Stimulated activated CD8-positive, alpha-beta memory T cell treated with anti-CD3 and anti-CD28 coated beads, Interleukin-15, amount 100 ng/mL, for 4 hours (primary cell): ENCODE measurements around the gene CPT1A.

Experiments
- DNase-seq, 2 donors: peaks; one replicate each; pipeline ENCODE4 v3.0.0-alpha.2; 2020; ENCODE audit warnings: low read depth in 2 of 2

The CPT1A gene

DNA sequence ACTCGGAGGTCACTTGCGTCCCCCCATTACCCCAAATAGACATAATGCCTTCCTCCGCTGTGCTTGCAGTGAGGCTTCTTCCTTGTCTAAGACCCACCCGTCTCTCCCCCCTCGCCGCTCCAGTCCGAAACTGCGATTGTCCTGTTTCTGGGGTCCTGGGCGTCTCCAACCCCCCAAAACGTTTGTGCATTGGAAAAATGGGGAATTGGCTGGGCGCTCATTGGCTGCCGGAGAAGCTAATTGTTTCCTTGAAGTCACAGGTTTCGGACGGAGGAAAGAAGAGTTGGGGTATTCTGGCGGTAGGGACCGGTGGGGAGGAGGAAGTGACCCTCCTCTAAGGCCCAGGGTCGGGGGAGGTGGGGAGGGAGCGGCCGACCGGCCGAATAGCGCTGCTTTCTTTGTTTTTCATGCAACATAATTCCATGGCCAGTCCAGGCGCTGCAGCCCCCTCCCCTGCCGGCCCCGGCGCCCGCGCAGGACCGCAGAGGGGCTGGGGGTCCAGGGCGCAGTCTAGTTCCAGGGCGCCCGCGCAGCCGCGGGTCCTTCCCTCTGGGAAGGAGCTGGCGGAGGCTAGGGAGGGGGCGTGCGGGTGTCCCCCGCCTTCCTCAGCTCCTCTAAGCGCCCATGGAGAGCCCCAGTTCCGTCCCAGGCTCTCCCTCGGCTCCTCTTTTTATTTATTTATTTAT, 12.7 kb upstream of the CPT1A start:
- no peak for DNase-seq

DNA sequence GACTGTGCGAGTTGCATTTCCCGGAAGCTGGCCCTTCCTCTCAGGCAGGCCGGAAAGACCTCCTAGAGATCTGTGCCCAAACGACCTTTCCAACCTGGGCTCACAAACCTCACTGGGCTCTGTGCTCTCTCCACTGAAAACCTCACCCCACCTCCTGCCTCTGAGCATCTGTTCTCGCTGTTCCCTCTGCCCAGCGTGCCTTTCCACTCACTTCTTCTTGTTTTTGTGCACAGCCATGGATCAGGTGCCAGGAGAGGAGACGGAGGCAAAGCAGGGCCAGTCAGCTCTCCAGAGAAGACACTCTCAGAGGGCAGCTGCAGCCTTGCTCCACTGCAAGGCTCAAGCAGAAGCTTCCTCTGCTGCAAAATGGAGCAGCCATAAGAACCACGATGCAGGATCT, 10.9 kb upstream of the CPT1A start:
- DNase-seq = no peak

DNA sequence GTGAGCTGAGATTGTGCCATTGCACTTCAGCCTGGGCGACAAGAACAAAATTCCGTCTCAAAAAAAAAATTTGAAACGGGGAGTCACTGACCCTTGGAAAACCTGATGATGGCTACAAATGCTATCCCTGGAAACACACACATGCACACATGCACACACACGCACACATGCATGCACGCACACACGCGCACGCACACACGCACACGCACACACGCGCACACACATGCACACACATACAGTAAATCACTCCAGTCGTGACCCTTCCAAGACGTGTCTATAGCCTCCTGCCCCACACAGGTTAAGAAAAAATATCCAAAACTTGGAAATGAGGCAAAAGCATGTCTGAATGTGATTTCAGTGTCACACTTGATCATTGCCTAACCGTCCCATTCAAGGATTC, 6.7 kb upstream of the CPT1A start:
- DNase-seq = no peak

DNA sequence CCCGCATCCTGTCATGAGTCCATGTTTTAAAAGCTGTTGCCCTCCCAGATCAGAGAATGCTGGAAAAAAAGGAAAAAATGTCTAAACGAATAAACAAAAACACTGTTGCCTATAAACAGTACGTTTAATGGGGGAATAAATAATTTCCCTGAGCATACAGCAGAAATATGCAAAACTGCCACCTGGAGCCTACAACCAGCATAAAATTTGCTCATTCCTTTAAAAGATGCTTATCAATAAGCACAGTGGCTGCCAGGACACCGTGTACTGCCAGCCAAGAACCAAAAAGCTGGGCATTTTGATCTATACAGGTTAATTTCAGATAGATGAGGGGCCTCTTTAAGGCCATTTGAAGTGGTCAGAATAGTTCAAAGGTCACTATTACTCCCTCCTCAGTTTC, 5.7 kb upstream of the CPT1A start:
- DNase-seq = no peak

DNA sequence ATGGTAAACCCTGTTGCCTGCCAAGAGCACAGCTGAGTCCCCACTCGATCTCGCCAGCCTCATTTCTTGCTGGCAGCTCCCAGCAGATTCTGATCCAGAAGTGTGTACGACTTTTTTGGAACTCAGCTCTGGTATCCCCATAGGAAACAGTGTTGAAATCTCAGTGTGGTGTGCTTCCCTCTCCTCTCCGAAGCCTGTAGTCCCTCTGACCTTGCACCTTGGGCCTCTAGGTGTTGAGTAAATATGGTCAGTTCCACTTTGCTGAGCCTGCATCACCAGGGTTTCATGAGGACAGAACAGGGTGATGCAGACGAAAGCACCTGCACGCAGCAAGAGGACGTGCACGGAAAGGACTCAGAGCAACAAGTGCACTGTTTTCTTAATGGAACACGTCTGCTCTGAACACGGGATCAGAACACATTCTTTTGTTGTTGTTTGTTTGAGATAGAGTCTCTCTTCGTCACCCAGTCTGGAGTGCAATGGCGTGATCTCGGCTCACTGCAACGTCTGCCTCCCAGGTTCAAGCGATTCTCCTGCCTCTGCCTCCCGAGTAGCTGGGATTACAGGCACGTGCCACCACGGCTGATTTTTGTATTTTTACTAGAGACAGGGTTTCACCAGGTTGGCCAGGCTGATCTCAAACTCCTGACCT, 3.8 kb upstream of the CPT1A start:
- no peak for DNase-seq

DNA sequence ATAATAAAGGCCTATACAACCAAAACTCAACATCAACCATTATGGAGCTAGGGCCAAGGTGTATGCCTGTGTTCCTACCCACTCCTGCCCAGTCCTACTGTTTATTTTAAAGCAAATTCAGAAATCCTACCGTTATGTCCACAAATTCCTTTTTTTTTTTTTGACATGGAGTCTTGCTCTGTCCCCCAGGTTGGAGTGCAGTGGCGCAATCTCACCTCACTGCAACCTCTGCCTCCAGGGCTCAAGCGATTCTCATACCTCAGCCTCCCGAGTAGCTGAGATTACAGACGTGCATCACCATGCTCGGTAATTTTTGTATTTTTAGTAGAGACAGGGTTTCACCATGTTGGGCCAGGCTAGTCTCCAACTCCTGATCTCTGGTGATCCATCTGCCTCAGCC, 3.1 kb upstream of the CPT1A start:
- DNase-seq = no peak

DNA sequence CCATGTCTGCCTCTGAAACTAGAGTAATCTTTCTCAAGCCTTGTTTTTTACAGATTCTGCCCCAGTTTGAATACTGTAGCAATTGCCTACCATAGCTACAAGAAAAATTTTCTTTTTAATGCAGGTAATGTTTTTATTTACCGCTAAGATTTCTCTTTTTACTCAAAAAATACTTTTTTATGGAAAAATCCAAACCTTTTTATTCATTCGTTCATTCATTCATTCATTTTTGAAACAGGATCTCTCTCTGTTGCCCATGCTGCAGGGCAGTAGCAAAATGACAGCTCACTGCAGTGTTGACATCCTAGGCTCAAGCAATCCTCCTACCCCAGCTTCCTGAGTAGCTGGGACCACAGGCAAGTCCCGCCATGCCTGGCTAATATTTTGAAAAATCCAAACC, 2.7 kb upstream of the CPT1A start:
- no peak for DNase-seq

DNA sequence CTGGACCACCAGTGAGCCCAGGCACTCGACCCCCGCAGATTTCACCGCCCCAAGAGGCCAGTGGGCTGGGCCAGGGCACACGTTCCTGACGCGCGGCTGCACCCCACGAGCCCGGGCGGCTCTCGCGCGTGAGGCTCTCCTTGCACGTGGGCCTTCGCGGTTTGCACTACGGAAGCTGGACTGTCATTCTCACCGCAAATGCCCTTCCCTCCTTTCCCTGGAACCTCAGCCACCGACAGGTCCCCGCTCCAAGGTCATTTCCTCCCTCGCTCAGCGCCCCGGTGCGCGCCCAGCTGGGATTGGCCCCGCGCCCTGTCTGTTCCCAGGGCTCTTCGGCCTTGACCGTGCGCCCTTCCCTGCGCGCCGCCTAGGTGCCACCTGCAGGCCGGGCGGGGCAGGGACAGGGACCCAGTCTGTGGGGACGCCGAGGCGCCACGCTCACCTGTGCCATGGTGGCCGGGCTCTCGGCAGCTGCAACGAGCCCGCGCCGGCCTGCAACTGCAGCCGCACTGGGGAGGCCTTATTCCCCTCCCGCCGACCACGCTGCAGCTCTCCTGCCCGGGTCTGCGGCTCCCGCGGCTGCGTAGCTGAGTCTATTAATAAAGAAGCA, 2.1 kb upstream of the CPT1A start:
- peak; percentile 36 to 55 for DNase-seq

DNA sequence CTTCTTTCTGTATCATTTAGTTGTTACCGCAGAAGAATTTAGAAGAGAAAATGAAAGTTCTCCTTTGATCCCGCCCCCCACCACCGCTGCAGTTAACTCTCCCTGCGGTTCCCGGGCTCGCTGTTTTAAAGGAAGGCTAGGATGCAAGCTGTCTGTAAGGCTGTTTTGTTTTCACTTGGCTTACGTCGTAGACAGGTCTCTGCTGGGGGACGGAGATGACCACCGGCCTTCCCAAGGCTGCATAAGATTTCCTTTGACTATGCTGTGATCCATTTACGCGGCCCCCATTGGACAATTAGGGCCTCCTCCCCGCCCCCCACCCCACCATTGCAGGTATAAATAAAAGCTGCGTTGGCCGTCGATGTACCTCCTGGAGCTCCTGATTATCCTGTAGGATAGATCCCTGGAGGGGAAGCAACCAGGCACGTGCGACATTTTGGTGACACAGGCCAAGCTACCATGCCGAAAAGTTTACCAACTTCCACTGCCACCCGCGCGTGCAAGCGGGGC, 1.4 kb upstream of the CPT1A start:
- no peak for DNase-seq

DNA sequence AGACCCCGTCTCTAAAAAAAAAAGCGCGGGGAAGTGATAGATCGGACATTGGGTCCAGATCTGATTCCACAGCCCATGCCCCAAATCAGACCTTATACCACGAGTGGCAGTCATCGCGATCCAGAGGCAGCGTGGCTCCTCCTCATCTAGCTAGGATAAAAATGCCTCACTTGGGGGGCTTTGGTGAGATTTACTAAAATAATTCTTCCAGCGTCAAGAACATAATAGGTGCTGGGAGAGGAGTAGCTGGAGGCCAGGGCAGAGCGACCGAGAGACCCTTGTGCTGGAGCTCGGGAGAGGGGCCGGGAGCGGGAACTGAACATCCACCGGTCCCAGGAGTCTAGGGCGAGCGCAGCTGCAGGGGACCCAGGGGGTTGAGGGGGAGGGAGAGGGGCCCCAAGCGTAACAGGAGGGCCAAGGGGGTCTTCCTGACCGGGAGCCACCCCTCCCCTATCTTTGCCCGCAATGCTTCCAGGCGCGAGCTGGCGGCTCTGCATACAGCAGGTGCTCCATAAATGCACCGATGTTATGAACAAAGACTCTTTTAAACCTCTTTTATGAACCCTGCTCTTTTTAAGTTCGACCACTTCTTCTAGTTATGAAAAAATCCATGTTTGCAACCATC, 823 bp upstream of the CPT1A start:
- no peak for DNase-seq

DNA sequence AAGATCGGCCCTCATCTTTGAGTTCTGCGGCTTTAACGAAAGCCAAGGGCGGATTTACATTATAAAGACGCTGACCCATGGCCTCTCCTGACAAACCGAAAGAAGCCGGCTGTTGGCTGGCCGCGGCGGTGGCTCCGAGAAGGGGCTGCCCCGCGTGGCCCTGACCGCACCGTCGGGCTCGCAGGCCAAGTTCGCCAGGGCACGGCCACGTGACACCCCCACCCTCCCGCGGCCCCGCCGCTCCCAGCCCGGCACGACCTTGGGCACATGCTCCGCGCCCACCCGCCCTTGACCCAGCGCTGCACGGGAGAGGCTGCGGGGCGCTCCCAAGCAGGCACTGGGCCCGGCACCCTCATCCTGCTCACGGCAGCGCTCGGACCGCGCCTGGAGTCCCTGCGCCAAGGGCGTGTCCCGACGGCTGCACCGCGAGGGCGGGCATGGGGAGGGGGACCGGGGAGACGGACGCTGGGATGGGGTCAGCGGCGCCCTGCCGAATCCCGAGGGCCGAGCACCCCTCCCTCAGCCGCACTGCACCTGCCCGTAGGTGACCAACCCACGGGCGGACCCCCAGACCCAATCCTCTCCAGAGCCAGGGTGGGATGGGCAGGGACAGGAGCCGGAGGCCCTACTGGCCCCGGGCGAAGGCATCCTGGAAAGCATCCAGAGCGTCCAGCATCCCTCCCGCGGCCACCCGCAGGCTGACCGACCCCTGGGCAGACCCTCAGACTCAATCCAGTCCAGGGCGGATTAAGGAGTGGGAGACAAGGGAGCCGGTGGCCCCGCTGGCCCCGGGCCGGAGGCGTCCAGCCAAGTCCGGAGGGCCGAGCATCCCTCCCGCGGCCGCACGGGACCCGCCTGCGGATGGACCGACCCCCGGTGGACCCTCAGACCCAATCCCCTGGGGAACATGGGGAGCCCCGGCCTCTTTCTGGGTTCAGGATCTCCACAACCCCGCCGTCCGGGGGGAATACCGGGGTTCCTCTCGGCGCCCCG, 759 bp downstream of the CPT1A start:
- DNase-seq = no peak

DNA sequence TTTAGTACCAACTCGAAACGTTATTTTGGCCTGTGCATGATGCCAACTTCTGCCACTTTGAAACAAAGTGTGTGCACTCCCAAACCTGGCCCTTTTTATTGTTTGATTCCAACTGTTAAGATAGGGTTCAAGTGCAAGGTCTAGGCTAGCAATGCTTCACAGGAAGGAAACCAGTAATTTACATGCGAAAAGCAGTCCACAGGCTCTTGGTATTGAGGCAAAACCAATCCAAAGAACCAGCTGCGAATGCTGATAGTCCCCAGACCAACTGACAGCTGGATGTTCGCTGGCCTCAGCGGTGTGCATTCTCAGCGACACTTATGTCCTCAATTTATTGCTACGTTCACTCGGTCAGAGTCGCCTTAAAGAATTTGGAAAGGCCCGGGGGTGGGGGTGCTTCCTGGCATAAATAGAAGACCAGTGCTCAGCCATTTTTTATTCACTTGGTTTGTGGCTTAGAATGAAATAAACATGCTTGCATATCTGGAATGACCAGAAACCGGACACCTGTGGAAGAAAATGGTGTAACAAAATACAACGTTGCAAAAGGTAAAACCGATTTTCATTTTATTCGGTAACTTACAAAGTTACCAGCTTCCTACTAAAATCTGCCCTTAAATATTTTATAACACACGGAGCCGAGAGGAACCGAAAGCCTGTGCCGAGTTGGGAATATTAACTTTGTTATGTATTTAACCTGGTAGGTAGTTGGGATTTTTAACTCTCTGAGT, 1.6 kb downstream of the CPT1A start:
- no peak for DNase-seq

DNA sequence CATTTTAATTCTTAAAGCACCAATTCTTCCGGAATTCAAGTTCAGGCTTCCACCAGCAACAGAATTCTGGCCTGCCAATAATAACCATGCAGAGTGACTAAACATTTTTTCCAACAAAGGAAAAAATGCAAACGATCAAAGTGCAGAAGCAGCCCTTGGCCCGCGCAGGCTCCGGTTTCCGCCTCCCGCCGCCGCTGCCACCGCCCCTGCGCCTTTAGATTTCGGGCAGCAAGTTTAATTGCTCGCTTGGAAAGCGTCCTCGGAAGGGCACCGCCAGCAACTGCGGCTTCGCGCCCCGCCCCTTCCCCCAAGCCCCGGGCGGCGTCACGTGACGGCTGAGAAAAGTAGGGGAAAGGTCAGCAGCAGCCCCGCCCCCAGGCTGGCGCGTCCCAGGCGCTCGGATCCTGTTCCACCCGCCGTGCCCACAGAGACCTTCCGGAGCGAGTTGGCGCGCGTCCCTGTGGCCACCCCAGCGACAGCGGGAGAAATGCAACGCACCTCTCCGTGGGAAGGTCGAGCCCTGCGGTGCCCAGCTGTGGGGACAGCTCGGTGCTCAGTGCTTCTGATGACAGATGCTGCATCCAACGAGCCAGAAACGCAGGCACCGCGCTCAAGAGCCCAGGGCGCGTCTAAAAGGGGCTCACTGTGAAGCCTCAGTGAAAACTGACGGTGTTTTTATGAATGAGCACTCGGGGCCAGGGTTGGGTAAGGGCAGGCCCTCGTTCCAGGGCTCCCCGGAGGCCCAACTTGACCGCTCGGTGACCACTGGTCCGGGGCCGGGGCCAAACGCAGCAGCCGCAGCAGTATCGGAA, 2.5 kb downstream of the CPT1A start:
- DNase-seq = peak; percentile 87

DNA sequence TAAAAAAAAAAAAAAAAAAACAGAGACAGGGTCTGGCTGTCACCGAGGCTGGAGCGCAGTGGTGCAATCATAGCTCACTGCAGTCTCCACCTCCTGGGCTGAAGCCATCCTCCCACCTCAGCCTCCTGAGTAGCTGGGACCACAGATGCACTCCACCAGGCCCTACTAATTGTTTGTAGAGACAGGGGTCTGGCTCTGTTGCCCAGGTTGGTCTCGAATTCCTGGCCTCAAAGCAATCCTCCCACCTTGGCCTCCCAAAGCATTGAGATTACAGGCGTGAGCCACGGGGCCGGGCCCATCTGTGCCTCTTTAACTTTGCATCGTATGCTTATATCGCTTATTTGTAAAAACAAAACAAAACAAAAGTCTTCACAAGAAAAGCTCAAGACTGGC, 3.1 kb downstream of the CPT1A start:
- no peak for DNase-seq

DNA sequence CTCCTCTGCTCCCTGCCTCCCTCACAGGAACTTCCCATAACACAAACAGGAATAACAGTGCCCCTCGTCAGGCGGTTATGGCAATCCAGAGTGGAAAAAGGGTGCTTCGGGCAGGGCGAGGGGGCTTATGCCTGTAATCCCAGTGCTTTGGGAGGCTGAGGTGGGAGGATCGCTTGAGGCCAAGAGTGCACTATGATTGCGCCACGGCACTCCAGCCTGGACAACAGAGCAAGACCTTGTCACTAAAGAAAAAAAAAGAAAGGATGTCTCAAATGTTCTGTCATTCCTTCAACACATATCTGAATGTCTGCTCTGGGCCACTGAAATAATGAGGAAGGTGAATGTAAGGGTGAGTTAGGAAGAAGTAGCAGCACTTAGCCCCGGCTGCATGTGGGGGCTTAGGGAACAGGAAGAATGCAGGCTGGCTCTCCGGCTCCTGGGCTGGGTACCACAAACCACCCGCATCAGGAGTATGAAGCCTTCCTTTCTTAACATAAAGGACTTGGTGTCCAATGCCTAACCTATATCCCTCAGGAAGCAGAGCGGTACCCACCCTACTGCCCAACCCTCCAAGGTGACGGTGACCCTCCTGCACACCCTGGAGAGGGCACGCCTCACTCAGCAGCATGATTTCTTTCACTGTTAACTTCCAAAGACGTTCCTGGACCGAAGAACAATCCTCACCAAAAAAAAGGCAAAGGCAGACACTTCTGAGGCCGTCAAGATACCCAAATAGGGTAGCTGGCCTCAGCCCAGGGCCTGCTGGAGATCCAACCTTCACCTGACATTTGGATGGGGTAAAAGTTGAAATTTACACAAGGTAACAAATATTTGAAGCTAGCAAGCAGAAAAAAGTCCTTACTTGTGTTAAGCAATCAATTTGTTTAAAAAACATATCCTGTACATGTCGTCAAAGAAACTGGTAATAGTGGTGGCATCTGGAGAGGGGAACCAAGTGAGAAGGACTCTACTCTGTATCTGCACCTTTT, 3.8 kb downstream of the CPT1A start:
- no peak for DNase-seq

DNA sequence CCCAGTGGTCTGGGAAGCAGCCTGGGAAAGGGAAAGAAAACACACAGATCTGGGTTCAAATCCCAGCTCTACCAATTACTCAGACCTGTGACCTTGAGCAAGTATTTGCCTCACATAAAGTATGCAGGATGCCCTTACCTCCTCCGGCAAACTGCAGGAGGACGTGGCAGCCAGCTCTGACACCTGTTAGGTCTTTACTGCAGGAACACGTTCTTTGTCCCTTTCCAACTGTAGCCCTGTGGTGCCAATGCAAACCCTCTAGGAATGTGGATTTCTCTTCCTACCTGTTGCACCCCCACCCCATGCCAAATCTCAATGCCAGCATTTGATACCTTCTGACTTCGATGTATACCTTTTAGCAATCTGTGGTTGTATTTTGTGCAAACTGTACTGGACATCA, 6.0 kb downstream of the CPT1A start:
- no peak for DNase-seq

DNA sequence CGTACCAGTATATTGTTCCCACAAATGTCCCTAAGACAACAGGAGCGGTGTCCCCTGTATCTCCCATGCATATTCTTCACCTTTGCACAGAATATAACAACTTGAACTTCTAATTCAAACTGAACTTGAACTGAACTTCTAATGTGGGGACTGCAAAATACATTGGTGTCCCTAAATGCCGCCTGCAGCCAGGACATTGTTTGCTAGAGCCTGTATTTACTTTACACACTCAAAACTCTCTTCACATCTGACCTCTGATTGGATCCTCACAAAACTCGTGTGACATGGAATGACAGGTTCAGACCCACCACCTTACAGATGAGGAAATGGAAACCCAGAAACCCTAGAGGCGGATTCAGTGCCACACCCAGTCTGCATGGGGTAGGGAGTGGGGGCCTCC, 6.4 kb downstream of the CPT1A start:
- no peak for DNase-seq

DNA sequence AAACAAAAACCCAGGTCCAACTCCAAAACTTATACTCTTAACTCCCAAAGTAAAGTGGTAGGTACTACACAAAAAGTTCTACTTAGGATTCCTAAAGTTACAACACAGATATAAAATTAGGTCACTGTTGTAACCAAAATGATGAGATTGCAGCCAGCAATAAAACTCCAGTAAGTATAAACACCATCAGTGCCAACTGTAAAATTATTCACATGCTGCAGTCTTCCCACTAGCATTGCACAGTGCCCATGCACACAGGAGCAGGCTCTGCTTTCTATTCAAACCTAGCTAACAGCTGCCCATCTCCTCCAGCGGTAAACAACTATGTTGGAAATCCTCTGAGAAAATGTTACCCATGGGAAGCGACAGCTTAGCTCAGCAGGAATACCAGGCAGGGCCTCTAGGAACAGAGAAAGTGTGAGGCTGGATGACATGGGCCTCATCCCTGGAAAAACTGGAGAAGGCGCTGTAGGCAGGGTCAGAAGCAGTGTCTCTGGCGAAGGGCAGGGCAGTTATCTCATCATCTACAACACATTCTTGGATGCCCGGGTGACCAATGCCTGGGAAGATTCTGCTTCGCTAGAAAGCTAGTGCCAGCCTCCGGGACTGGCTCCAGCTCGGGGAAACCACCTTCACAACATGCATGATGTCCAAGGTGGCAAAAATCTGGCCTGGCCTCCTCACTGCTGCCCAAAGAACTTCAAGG, 9.1 kb downstream of the CPT1A start:
- DNase-seq = no peak
